ENCODE data around the gene NOC3L.
"Not testable (repeated sequence)": the region's sequence is repeated elsewhere in the genome, so short reads cannot be mapped to it uniquely, and the experiment has no call there.

The NOC3L gene, protein sequence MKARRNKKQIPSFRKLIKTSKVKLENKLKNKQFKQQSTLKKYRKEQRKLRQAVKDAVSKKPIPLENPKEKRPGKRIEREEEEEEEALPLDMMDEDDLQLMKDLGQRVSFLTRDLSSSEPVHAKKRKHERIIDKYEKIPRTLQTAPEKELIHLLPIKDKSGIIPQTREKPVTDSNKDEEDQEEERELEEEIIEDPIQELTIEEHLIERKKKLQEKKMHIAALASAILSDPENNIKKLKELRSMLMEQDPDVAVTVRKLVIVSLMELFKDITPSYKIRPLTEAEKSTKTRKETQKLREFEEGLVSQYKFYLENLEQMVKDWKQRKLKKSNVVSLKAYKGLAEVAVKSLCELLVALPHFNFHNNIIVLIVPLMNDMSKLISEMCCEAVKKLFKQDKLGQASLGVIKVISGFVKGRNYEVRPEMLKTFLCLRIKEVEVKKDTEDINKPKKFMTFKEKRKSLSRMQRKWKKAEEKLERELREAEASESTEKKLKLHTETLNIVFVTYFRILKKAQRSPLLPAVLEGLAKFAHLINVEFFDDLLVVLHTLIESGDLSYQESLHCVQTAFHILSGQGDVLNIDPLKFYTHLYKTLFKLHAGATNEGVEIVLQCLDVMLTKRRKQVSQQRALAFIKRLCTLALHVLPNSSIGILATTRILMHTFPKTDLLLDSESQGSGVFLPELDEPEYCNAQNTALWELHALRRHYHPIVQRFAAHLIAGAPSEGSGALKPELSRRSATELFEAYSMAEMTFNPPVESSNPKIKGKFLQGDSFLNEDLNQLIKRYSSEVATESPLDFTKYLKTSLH

DNA sequence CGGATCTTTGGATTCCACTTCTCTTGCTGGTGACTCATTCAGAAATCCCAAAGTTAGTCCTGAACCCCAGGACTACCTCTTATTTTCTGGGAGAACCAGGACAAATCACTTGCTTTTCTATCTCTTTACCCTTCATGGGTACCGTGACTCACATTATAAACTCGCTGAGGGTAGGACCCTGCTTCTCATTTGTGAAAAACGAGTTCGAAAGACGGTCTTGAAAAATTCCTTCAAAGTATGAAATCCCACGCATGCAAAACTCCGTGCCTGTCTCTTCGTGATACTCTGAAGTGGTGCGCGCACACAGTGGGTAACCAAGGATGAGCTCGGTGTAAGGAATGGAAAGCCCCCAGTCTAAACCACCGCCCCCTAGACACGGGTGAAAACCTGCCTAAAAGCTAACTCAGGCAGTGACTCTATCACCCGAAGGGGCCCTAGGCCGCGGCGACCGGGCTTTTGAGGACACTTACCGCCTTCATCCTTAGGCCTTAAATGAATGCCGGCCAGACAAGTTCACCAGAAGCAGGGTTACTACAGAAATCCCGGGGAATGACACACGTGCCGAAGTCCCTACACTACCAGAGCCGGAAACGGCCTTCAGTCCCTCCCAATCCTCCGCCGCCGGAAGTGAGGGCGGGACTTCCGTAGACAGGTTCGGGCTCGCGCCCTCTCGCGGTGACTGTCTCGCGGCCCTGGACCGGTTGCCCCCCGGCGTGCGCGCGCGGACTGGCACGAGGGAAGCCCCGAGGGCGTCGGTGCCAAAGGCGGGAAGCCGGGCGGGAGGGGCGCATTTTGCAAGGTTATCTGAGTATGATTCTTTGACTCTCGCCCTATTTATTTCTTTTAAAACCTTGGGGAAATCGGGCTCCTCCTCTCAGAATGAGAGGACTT lies at the start of gene NOC3L:
NOC3L (minus strand) TSS at position 580 of the 891 bp plus-strand sequence; CDS start at position 479, 101 bp downstream.
- DNase-seq = peak; percentile 82

DNA sequence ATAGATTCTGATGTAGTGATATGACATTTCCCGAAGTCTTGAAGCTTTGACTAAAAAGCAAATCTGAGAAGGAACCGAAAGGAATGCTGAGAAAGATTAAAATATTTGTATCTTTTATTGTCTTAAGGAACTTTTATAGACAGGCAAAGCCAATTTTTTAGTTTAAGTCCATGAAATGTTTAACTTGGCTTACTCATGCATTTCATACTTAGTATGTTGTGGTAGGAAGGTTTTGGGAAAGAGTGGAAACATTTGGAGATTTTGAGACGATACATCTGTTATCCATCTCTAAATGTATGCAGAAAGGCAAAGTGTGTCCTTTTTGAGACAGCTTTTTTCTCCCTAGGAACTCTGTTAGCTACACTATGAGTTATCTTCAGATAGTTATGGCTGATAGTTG lies 49.7 kb upstream of the NOC3L start:
- DNase-seq = no peak

DNA sequence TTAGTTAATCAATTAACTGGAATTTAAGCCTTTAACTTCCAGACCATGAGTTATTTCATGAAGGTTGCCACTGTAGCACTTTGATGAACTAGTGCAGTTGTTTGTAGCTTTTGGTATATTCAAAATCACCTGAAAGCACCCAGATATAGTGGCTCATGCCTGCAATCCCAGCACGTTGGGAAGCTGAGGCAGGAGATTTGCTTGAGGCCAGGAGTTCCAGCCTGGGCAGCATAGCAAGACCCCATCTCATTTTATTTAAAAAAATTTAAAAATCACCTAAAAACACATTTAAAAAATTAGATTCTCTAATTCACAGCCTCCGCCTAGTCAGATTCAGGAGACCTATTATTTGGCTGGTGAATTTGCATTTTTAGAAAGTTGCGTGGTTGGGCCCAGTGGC lies 48.6 kb upstream of the NOC3L start:
- no peak for DNase-seq

DNA sequence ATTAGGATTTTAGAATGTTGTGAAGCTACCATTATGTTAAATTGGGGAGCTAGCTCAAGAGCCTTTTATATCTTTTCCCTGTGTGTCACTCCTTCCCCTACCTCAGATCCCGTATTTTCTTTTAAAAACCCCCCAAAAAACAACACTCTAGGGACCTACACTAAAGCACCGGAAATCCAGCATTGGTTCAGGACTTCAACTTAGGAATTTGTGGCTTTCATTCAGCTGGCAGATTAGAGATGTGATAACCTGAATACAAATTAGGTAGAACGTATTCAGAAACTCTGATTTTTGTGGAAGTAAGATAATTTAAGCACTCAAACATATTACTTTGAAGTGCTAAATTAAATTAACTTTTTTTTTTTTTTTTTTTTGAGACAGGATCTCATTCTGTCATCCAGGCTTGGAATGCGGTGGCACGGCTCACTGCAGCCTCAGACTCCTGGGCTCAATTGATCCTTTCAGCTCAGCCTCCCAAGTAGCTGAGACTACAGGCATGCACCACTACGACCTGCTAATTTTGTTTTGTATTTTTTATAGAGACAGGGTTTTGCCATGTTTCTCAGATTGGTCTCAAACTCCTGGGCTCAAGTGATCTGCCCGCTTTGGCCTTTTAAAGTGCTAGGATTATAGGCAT lies 46.4 kb upstream of the NOC3L start:
- no peak for DNase-seq

GRCh38 chr10:94407668-94408067 lies 44.9 kb upstream of the NOC3L start:
- no peak for DNase-seq

- DNase-seq = no peak
Observed at GRCh38 chr10:94405406-94405805, 42.7 kb upstream of the NOC3L start.

- DNase-seq = peak; percentile 63
Observed at GRCh38 chr10:94403380-94404213, 40.9 kb upstream of the NOC3L start.

DNA sequence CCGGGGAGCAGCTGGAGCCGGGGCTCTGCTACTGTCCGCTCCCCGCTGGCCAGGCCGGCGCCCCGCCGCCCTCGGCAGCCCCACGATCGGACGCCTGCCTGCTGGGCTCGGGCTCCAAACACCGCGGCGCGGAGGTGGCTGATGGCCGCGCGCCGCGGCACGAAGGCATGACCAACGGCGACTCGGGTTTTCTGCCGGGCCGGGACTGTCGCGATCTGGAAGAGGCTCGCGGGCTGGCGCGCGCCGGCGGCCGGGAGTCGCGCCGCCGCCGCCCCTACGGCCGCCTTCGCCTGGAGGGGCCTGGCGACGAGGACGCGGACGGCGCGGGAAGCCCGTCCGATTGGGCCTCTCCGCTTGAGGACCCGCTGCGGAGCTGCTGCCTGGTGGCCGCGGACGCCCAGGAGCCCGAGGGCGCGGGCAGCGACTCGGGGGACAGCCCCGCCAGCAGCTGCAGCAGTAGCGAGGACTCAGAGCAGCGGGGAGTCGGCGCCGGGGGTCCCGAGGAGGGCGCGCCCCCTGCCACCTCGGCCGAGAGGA lies 40.2 kb upstream of the NOC3L start:
- DNase-seq = no peak

DNA sequence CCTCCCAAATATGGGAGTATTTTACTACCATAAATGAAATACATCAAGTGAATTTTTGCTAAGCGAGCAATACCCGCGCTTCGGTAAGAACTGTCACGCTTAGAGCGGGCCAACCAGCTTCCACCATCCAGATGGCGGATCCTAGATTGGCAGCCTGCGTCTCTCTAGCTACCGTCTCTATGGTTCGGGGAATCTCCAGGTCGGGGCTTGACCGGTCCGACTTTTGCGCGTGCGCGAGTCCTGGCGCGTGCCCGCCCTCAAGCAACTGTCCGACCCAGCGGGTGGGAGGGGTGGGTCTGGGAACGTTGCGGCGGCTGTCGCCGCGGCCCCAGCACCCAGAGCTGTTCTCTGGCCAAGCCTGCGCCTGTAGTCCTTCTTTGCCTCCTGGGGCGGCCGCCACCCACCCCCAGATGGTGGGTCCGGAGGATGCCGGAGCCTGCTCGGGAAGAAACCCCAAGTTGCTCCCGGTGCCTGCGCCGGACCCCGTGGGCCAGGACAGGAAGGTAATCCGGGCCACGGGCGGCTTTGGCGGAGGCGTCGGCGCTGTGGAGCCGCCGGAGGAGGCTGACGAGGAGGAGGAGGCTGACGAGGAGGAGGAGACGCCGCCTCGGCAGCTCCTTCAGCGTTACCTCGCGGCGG lies 39.6 kb upstream of the NOC3L start, which contains the start of gene TBC1D12:
TBC1D12 (plus strand) TSS at position 338 of the 639 bp plus-strand sequence; CDS start at position 411, 73 bp downstream.
- DNase-seq = peak; percentile 94

- no peak for DNase-seq
Observed at GRCh38 chr10:94398762-94399161, 36.0 kb upstream of the NOC3L start.

- no peak for DNase-seq
Observed at GRCh38 chr10:94397549-94398370, 35.0 kb upstream of the NOC3L start.

DNA sequence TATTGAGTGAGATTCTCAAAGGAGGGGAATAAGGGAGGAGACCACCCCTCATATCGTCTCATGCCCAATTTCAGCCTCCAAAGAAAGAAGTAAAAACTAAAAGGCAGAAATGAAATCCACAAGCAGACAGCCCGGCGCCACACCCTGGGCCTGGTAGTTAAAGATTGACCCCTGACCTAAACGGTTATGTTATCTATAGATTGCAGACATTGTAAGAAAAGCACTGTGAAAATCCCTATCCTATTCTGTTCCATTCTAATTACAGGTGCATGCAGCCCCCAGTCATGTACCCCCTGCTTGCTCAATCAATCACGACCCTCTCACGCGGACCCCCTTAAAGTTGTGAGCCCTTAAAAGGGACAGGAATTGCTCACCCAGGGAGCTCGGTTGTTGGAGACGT lies 29.4 kb upstream of the NOC3L start:
- DNase-seq = not testable (repeated sequence)

- DNase-seq = not testable (repeated sequence)
Observed at GRCh38 chr10:94385733-94386132, 23.0 kb upstream of the NOC3L start.

DNA sequence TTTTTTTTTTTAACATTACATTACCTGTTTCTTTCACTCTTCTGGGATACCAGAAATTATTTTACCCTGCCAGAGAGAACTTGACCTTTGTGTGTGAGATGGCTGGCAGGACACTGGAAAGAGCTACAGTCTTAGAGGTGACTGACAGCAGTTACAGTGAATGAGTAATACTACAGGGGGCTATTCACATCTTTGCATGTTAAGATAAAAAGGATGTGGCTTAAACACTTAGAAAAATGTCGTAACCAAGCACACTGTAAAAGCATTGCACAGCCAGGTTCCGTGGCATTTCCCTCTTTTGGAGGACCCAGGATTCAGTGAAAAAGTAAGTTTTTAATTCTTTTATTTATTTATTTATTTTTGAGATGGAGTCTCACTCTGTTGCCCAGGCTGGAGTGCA lies 20.8 kb upstream of the NOC3L start:
- no peak for DNase-seq

DNA sequence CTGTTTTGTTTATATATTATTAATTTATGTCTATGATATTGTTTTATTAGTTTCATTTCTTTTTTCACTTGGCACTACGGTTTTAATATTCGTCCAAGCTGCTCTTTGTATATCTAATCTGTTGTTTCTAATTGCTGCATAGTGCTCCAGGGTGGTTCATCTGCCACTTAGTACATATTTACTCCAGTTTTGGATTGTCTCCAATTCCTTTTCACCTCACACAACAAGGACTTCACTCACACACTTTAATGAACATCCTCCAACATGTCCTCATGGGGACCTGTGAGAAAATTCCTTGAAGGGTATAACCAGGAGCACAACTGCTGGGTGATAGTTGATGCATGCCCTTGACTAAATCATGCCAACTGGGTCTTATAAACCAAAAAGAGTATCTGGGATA lies 14.1 kb upstream of the NOC3L start:
- no peak for DNase-seq

DNA sequence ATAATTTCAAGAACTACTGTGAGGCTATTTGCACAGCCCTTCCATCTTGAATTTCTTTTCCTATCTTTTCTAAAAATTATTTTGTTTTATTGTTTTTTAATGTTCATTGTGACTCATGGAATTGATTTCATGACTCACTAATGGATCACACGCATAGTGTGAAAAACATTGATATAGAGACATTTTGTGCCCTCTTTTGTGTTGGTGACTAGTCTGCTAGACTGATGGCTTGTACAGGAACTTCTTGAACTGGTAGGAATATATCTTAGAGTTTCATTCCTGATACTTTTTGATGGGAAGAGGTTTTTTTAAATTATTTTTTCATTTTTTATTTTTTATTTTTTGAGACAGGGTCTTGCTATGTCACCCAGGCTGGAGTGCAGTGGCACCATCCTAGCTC lies 12.6 kb upstream of the NOC3L start:
- DNase-seq = no peak

DNA sequence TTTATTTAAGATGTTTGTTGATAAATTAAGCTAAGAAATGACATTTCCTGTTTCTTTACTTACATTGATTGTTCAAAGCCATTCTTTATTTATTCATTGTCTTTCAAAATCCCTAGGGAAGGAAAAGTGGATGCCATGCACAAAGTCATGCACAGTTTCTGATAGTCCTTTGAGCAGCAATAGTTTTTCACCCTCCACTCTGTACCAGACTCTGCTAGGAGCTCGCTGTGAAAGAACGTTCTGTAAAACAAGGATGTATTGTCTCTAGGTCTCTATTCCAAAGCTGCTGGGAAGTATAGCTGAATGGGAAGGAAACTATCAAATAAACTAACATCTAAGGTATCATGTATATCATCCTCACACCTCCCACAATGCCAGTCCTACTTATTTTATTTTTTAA lies 7.8 kb upstream of the NOC3L start:
- no peak for DNase-seq

GRCh38 chr10:94366382-94366781 lies 3.6 kb upstream of the NOC3L start:
- no peak for DNase-seq

DNA sequence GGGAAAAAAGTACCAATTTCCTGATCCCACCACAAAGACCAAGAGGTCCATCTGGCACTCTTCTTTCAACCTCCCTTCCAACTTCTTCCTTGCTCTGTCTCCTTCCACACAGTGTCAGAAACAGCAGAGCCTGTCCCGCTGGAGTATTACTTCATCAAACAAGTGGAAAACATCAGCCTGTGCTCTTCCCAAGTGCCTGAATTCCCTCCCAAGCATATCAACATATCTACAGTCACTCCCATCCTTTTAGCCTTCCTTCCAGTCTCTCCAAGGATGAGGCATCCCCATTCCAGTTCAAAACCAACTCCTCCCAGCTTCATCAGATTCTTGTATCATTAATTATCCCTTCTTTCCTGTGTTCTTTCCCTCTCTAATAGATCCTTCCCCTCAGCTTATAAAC lies 1.7 kb upstream of the NOC3L start:
- no peak for DNase-seq

DNA sequence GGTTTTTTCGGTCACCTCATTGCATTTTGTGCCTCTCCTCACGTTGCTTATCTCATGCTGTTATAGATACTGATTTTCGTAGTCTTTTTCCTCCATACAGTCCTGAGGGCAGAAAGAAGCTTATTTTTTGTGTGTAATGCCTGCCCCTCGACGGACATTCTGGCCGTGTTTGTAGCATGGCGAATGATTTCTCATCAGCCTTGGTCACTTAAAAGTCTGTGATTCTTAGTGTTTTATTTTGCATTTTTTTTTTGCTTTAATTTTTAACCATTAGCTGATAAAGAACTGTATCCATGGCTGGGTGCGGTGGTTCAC lies 469 bp upstream of the NOC3L start:
- DNase-seq = no peak

All from SHP77 treated with DMSO at 0.1 percent for 48 hours (cell line).